NCI-H1436 treated with DMSO at 0.1 percent for 48 hours (cell line): ENCODE data around the gene ZNF891.

Experiments
- DNase-seq: peaks from one replicate; lab custom pipeline; 2025; lab: John Stamatoyannopoulos, UW

ZNF891 gene

GRCh38 chr12:133130038-133130807 is at the start of gene ZNF891, which contains the start of gene ZNF10:
Gene ZNF891 (minus strand): TSS chr12:133130274. CDS start chr12:133121918, 8,356 bp downstream.
Gene ZNF10 (plus strand): TSS chr12:133130627. CDS start chr12:133144493, 13,866 bp downstream.
- DNase-seq = peak; percentile 75

GRCh38 chr12:133174901-133175300 is 44.8 kb upstream of the ZNF891 start:
- DNase-seq = no peak

- no peak for DNase-seq
These were observed 42.4 kb upstream of the ZNF891 start for GRCh38 chr12:133172491-133172890.

GRCh38 chr12:133165776-133166175 is 35.7 kb upstream of the ZNF891 start:
- DNase-seq = no peak

GRCh38 chr12:133156125-133156690 is 26.1 kb upstream of the ZNF891 start:
- DNase-seq = no peak

- DNase-seq = no peak
These were observed 15.9 kb upstream of the ZNF891 start for GRCh38 chr12:133145981-133146380.

- no peak for DNase-seq
These were observed 5.7 kb upstream of the ZNF891 start for GRCh38 chr12:133135747-133136146.

- DNase-seq = no peak
These were observed 694 bp upstream of the ZNF891 start for GRCh38 chr12:133130808-133131128.

- no peak for DNase-seq
These were observed 571 bp downstream of the ZNF891 start for GRCh38 chr12:133129368-133130037.

- no peak for DNase-seq
These were observed 5.4 kb downstream of the ZNF891 start for GRCh38 chr12:133124674-133125073.

- DNase-seq = no peak
These were observed 9.5 kb downstream of the ZNF891 start for GRCh38 chr12:133120385-133121191.

GRCh38 chr12:133108150-133108549 is 21.9 kb downstream of the ZNF891 start:
- no peak for DNase-seq

GRCh38 chr12:133107121-133107520 is 23.0 kb downstream of the ZNF891 start:
- DNase-seq = no peak

GRCh38 chr12:133106253-133106652 is 23.8 kb downstream of the ZNF891 start:
- DNase-seq = no peak

GRCh38 chr12:133105620-133106019 is 24.5 kb downstream of the ZNF891 start:
- no peak for DNase-seq

GRCh38 chr12:133083345-133083744 is 46.7 kb downstream of the ZNF891 start:
- DNase-seq = no peak

- DNase-seq = no peak
These were observed 48.8 kb downstream of the ZNF891 start for GRCh38 chr12:133081159-133081780.

GRCh38 chr12:133080368-133081158 is 49.5 kb downstream of the ZNF891 start, which contains the start of gene ZNF140:
Gene ZNF140 (plus strand): TSS chr12:133080923. CDS start chr12:133081321, 398 bp downstream.
- DNase-seq = peak; percentile 98

GRCh38 chr12:133080026-133080367 is 50.1 kb downstream of the ZNF891 start:
- DNase-seq = peak; percentile 98

- DNase-seq = no peak
These were observed 56.2 kb downstream of the ZNF891 start for GRCh38 chr12:133073836-133074235.

GRCh38 chr12:133063556-133063955 is 66.5 kb downstream of the ZNF891 start:
- DNase-seq = no peak
